Superior temporal gyrus (tissue), 1 donor: Measurements from ENCODE around the gene PTCD2.

ENCODE experiments used
- DNase-seq: peaks from one replicate; pipeline ENCODE4 v3.0.0-alpha.2; 2016; ENCODE audit errors: extremely low spot score

Gene PTCD2

GRCh38 chr5:72347801-72348308 lies 27.7 kb downstream of the PTCD2 start:
- no peak for DNase-seq

GRCh38 chr5:72351376-72351775 lies 31.2 kb downstream of the PTCD2 start:
- no peak for DNase-seq

- no peak for DNase-seq
Measured at GRCh38 chr5:72352616-72353015, 32.4 kb downstream of the PTCD2 start.

- no peak for DNase-seq
Measured at GRCh38 chr5:72353046-72353445, 32.9 kb downstream of the PTCD2 start.

GRCh38 chr5:72355706-72356299 lies 35.6 kb downstream of the PTCD2 start:
- DNase-seq: peak; percentile 73

- DNase-seq: peak; percentile 64
Measured at GRCh38 chr5:72356361-72356760, 36.2 kb downstream of the PTCD2 start.

GRCh38 chr5:72358925-72359324 lies 38.8 kb downstream of the PTCD2 start:
- no peak for DNase-seq

GRCh38 chr5:72359886-72360285 lies 39.7 kb downstream of the PTCD2 start:
- no peak for DNase-seq

- no peak for DNase-seq
Measured at GRCh38 chr5:72363166-72363802, 43.1 kb downstream of the PTCD2 start.

GRCh38 chr5:72364171-72364570 lies 44.0 kb downstream of the PTCD2 start:
- DNase-seq: no peak

GRCh38 chr5:72364951-72365350 lies 44.8 kb downstream of the PTCD2 start:
- no peak for DNase-seq

- DNase-seq: peak; percentile 90
Measured at GRCh38 chr5:72366324-72366976, 46.3 kb downstream of the PTCD2 start.

- no peak for DNase-seq
Measured at GRCh38 chr5:72368271-72368670, 48.1 kb downstream of the PTCD2 start.

- DNase-seq: no peak
Measured at GRCh38 chr5:72369301-72369700, 49.1 kb downstream of the PTCD2 start.

GRCh38 chr5:72369711-72370110 lies 49.5 kb downstream of the PTCD2 start:
- no peak for DNase-seq

- DNase-seq: no peak
Measured at GRCh38 chr5:72372331-72372730, 52.2 kb downstream of the PTCD2 start.

- no peak for DNase-seq
Measured at GRCh38 chr5:72372923-72373322, 52.8 kb downstream of the PTCD2 start.

- no peak for DNase-seq
Measured at GRCh38 chr5:72374844-72375243, 54.7 kb downstream of the PTCD2 start.

- DNase-seq: no peak
Measured at GRCh38 chr5:72376381-72376780, 56.2 kb downstream of the PTCD2 start.

- DNase-seq: no peak
Measured at GRCh38 chr5:72377910-72378638, 57.9 kb downstream of the PTCD2 start.

GRCh38 chr5:72378639-72379289 lies 58.6 kb downstream of the PTCD2 start:
- DNase-seq: no peak

GRCh38 chr5:72379936-72380335 lies 59.8 kb downstream of the PTCD2 start:
- no peak for DNase-seq
